HEK293 (cell line): ENCODE results near the gene GALNS.
"Not testable (repeated sequence)": the region's sequence is repeated elsewhere in the genome, so short reads cannot be mapped to it uniquely, and the experiment has no call there.

Source experiments
- CTCF ChIA-PET: fragments of 350-600 bp; formaldehyde crosslinking; extraction: SDS; loops from one replicate; lab custom pipeline; 2021; ENCODE audit warnings: antibody characterized with exemption; lab: Yijun Ruan, JAX
- POLR2A ChIA-PET: fragments of 300-600 bp; formaldehyde crosslinking; extraction: SDS; loops from one replicate; lab custom pipeline; 2020; ENCODE audit warnings: antibody characterized with exemption, inconsistent platforms; lab: Yijun Ruan, JAX
- H3K27ac ChIP-seq: fragments of 200-500 bp; sonication (Bioruptor generic); 2 replicates; pipeline ENCODE4 v1.5.1; 2014; ENCODE audit warnings: low read depth, low read length, control low read depth, inconsistent platforms; ENCODE audit errors: extremely low read depth
- H3K36me3 ChIP-seq, 2 experiments: fragments of 200-500 bp in 1 of 2; sonication (Bioruptor generic) in 1 of 2; 1 replicate in 1 of 2; 2 replicates in 1 of 2; pipeline ENCODE4 v1.5.1; 2014 to 2017; ENCODE audit warnings: inconsistent platforms in 2 of 2, low read length in 2 of 2; ENCODE audit not compliant: control insufficient read depth in 2 of 2, insufficient read depth in 1 of 2
- H3K4me1 ChIP-seq: fragments of 200-500 bp; sonication (Bioruptor generic); 2 replicates; pipeline ENCODE4 v1.5.1; 2014; ENCODE audit warnings: mild to moderate bottlenecking, low read length, inconsistent platforms; ENCODE audit not compliant: control insufficient read depth, insufficient read depth
- H3K4me3 ChIP-seq: 2 replicates; pipeline ENCODE4 v1.5.1; 2011; ENCODE audit warnings: low read depth, mild to moderate bottlenecking, control low read depth, low read length, moderate library complexity
- H3K9me3 ChIP-seq: fragments of 200-500 bp; sonication (Bioruptor generic); 2 replicates; pipeline ENCODE4 v1.5.1; 2014; ENCODE audit warnings: low read depth, low read length, inconsistent platforms; ENCODE audit not compliant: control insufficient read depth, insufficient read depth
- BCL11A ChIP-seq: fragments of 450-650 bp; formaldehyde crosslinking; IDR thresholded peaks from 2 replicates; pipeline ENCODE4 v1.5.1; 2016; ENCODE audit warnings: low read depth, missing biosample characterization, missing genetic modification characterization
- GLIS2 ChIP-seq: fragments of 450-650 bp; formaldehyde crosslinking; IDR thresholded peaks from 2 replicates; pipeline ENCODE4 v1.5.1; 2016; ENCODE audit warnings: missing biosample characterization, missing genetic modification characterization
- KLF17 ChIP-seq: fragments of 450-650 bp; formaldehyde crosslinking; IDR thresholded peaks from 2 replicates; pipeline ENCODE4 v1.5.1; 2016; ENCODE audit warnings: missing biosample characterization, missing genetic modification characterization
- PRDM1 ChIP-seq: fragments of 450-650 bp; formaldehyde crosslinking; IDR thresholded peaks from 2 replicates; pipeline ENCODE4; 2016; ENCODE audit warnings: missing biosample characterization, missing genetic modification characterization
- RBAK ChIP-seq: fragments of 450-650 bp; formaldehyde crosslinking; IDR thresholded peaks from 2 replicates; pipeline ENCODE4 v1.5.1; 2016; ENCODE audit warnings: missing biosample characterization, missing genetic modification characterization
- SCRT1 ChIP-seq: fragments of 450-650 bp; formaldehyde crosslinking; IDR thresholded peaks from 2 replicates; pipeline ENCODE4 v1.5.1; 2016; ENCODE audit warnings: missing biosample characterization, missing genetic modification characterization, borderline replicate concordance
- WT1 ChIP-seq: fragments of 450-650 bp; formaldehyde crosslinking; IDR thresholded peaks from 2 replicates; pipeline ENCODE4 v1.5.1; 2016; ENCODE audit warnings: missing biosample characterization, missing genetic modification characterization
- ZBTB10 ChIP-seq: fragments of 450-650 bp; formaldehyde crosslinking; IDR thresholded peaks from 2 replicates; pipeline ENCODE4 v1.5.1; 2016; ENCODE audit warnings: missing biosample characterization, missing genetic modification characterization
- ZBTB17 ChIP-seq: fragments of 450-650 bp; formaldehyde crosslinking; IDR thresholded peaks from 2 replicates; pipeline ENCODE4 v1.5.1; 2016; ENCODE audit warnings: missing biosample characterization, missing genetic modification characterization
- ZBTB21 ChIP-seq: fragments of 450-650 bp; formaldehyde crosslinking; IDR thresholded peaks from 2 replicates; pipeline ENCODE4 v1.5.1; 2017; ENCODE audit warnings: missing biosample characterization, missing genetic modification characterization
- ZFP3 ChIP-seq: fragments of 450-650 bp; formaldehyde crosslinking; IDR thresholded peaks from 2 replicates; pipeline ENCODE4 v1.5.1; 2016; ENCODE audit warnings: low read depth, missing biosample characterization, missing genetic modification characterization
- ZIC2 ChIP-seq: fragments of 450-650 bp; formaldehyde crosslinking; IDR thresholded peaks from 2 replicates; pipeline ENCODE4 v1.5.1; 2016; ENCODE audit warnings: missing biosample characterization, missing genetic modification characterization
- ZNF18 ChIP-seq: fragments of 450-650 bp; formaldehyde crosslinking; IDR thresholded peaks from 2 replicates; pipeline ENCODE4 v1.5.1; 2016; ENCODE audit warnings: missing biosample characterization, missing genetic modification characterization
- ZNF223 ChIP-seq: fragments of 450-650 bp; formaldehyde crosslinking; IDR thresholded peaks from 2 replicates; pipeline ENCODE4 v1.5.1; 2016; ENCODE audit warnings: missing biosample characterization, missing genetic modification characterization
- ZNF292 ChIP-seq: fragments of 450-650 bp; formaldehyde crosslinking; IDR thresholded peaks from 2 replicates; pipeline ENCODE4 v1.5.1; 2016; ENCODE audit warnings: low read depth, missing biosample characterization, missing genetic modification characterization, borderline replicate concordance
- ZNF354C ChIP-seq: fragments of 450-650 bp; formaldehyde crosslinking; IDR thresholded peaks from 2 replicates; pipeline ENCODE4 v1.5.1; 2016; ENCODE audit warnings: missing biosample characterization, missing genetic modification characterization, low read depth, borderline replicate concordance
- ZNF394 ChIP-seq: fragments of 450-650 bp; formaldehyde crosslinking; IDR thresholded peaks from 2 replicates; pipeline ENCODE4 v1.5.1; 2016; ENCODE audit warnings: missing biosample characterization, missing genetic modification characterization, mild to moderate bottlenecking, moderate library complexity, borderline replicate concordance
- ZNF600 ChIP-seq: fragments of 450-650 bp; formaldehyde crosslinking; IDR thresholded peaks from 2 replicates; pipeline ENCODE4 v1.5.1; 2016; ENCODE audit warnings: missing biosample characterization, missing genetic modification characterization
- ZNF768 ChIP-seq: fragments of 450-650 bp; formaldehyde crosslinking; IDR thresholded peaks from 2 replicates; pipeline ENCODE4 v1.5.1; 2018; ENCODE audit warnings: missing biosample characterization, mild to moderate bottlenecking, missing genetic modification characterization
- ZNF843 ChIP-seq: fragments of 450-650 bp; formaldehyde crosslinking; IDR thresholded peaks from 2 replicates; pipeline ENCODE4 v1.5.1; 2016; ENCODE audit warnings: missing biosample characterization, missing genetic modification characterization

Gene GALNS

GRCh38 chr16:88771781-88772180 is 85.0 kb downstream of the GALNS start:
- ChIA-PET CTCF (interaction anchor here (0.9 to 9.2 kb wide), 3 partner anchors 24 to 395 kb away, joined by 3 to 58 read pairs (median 4); no protein-coding TSS in a partner anchor), POLR2A (interaction anchor here (1.4 to 6.8 kb wide), 6 partner anchors 10 to 99 kb away, joined by 3 to 97 read pairs (median 10); partner anchors contain the start of gene PIEZO1)
- not testable (repeated sequence) for H3K4me3 ChIP-seq, H3K36me3 ChIP-seq, H3K9me3 ChIP-seq, H3K27ac ChIP-seq
- peaks cover 36% of the 10 kb centered on the region for H3K4me1 ChIP-seq

GRCh38 chr16:88771294-88771772 is 85.4 kb downstream of the GALNS start:
- Histone ChIP-seq H3K36me3 (no peaks in the 10 kb centered on the region), H3K4me1 (peaks cover 36% of the 10 kb centered on the region), H3K27ac (peak overlapping the region; percentile 80), H3K4me3 (no peak overlapping the region), H3K9me3 (no peaks in the 10 kb centered on the region)
- POLR2A ChIA-PET, result interaction anchor here (0.9 to 6.8 kb wide), 12 partner anchors 9 to 99 kb away, joined by 3 to 97 read pairs (median 4); partner anchors contain the start of genes APRT and PIEZO1
- TF ChIP-seq ZNF843 (tag by site-specific recombination) (no peak), KLF17 (0 out of 2 replicates have a peak, but pooled peaks have one; percentile 6), SCRT1 (tag by site-specific recombination) (no peak), ZNF223 (tag by site-specific recombination) (no peak), ZBTB17 (tag by site-specific recombination) (peak; percentile 15; the same call in 1 of the 2 replicates), ZFP3 (tag by site-specific recombination) (peak; percentile 79), ZNF768 (0 out of 2 replicates have a peak, but pooled peaks have one; percentile 32), ZNF600 (tag by site-specific recombination) (peak; percentile 50; the same call in 1 of the 2 replicates), GLIS2 (tag by site-specific recombination) (0 out of 2 replicates have a peak, but pooled peaks have one; percentile 4), BCL11A (tag by site-specific recombination) (0 out of 2 replicates have a peak, but pooled peaks have one; percentile 4), ZNF292 (tag by site-specific recombination) (no peak), ZIC2 (tag by site-specific recombination) (peak; percentile 91), ZBTB10 (tag by site-specific recombination) (0 out of 2 replicates have a peak, but pooled peaks have one; percentile 8)
- CTCF ChIA-PET, result interaction anchor here (0.6 to 9.2 kb wide), 5 partner anchors 24 to 398 kb away, joined by 3 to 58 read pairs (median 4); no protein-coding TSS in a partner anchor

GRCh38 chr16:88770461-88771293 is 86.1 kb downstream of the GALNS start:
- POLR2A ChIA-PET, result interaction anchor here (0.5 to 6.8 kb wide), 14 partner anchors 8 to 98 kb away, joined by 3 to 97 read pairs (median 5); partner anchors contain the start of genes APRT and PIEZO1
- CTCF ChIA-PET, result interaction anchor here (0.6 to 9.2 kb wide), 5 partner anchors 23 to 399 kb away, joined by 3 to 58 read pairs (median 4); no protein-coding TSS in a partner anchor
- Histone ChIP-seq H3K4me3 (peak overlapping the region; percentile 17), H3K36me3 (no peaks in the 10 kb centered on the region), H3K27ac (peak overlapping the region; percentile 80), H3K4me1 (peaks cover 36% of the 10 kb centered on the region), H3K9me3 (no peaks in the 10 kb centered on the region)
- peak; percentile 54 for TF ChIP-seq WT1 (tag by site-specific recombination)
- TF ChIP-seq ZBTB21, result no peak
- no peak for TF ChIP-seq ZNF354C
- TF ChIP-seq PRDM1 (tag by site-specific recombination), result no peak
- no peak for TF ChIP-seq ZNF18 (tag by site-specific recombination)
- TF ChIP-seq ZBTB10 (tag by site-specific recombination), result peak; percentile 19; the same call in 1 of the 2 replicates
- TF ChIP-seq ZNF394 (tag by site-specific recombination), result no peak; the same call in 1 of the 2 replicates
- TF ChIP-seq RBAK (tag by site-specific recombination), result no peak
